ENCODE results near the gene RBM43. TPM values are rescaled to one million over a fixed set of nuclear protein-coding genes. Genes with fewer than 3 reads are reported as not detected.

Gene RBM43
- total RNA-seq, 6 experiments from 2014 or later, result 2.2 to 4.2 (median 3.3) TPM

DNA sequence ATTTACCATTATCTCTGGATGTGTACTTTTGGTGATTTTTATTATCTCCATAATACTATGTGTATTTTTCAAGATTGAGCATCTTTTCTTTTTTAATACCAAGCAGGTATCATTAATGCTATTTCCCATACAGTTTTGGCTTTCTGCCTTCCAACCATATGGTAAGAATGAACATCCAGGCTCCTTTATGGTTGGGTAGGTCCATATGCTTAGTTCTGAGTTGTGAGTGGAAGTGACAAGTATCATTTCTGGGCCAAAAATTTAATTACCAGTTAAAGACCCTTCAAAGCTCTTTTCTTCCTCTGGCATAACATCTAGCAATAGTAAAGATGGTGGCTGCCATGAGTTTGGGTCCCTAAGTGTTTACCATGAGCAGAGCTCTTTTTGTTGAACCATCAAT lies 4.3 kb upstream of the RBM43 start:
- DNase-seq, result no peak
- Histone ChIP-seq H3K4me3 (no peak overlapping the region), H3K27me3 (no peaks in the 10 kb centered on the region), H3K4me1 (peaks cover 0 to 35% (median 8%) of the 10 kb centered on the region in 4 donors), H3K9me3 (no peaks in the 10 kb centered on the region), H3K36me3 (peaks cover 0 to 13% (median 0%) of the 10 kb centered on the region in 4 donors), H3K27ac (no peak overlapping the region)
- intact Hi-C loops (cut with DNase I), result no loop called here
- no peak for ATAC-seq
- TF ChIP-seq POLR2A (IDR thresholded peaks at IDR 0.05), result no peak
- TF ChIP-seq, protein P1, sequence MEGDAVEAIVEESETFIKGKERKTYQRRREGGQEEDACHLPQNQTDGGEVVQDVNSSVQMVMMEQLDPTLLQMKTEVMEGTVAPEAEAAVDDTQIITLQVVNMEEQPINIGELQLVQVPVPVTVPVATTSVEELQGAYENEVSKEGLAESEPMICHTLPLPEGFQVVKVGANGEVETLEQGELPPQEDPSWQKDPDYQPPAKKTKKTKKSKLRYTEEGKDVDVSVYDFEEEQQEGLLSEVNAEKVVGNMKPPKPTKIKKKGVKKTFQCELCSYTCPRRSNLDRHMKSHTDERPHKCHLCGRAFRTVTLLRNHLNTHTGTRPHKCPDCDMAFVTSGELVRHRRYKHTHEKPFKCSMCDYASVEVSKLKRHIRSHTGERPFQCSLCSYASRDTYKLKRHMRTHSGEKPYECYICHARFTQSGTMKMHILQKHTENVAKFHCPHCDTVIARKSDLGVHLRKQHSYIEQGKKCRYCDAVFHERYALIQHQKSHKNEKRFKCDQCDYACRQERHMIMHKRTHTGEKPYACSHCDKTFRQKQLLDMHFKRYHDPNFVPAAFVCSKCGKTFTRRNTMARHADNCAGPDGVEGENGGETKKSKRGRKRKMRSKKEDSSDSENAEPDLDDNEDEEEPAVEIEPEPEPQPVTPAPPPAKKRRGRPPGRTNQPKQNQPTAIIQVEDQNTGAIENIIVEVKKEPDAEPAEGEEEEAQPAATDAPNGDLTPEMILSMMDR (IDR thresholded peaks at IDR 0.05), result no peak

DNA sequence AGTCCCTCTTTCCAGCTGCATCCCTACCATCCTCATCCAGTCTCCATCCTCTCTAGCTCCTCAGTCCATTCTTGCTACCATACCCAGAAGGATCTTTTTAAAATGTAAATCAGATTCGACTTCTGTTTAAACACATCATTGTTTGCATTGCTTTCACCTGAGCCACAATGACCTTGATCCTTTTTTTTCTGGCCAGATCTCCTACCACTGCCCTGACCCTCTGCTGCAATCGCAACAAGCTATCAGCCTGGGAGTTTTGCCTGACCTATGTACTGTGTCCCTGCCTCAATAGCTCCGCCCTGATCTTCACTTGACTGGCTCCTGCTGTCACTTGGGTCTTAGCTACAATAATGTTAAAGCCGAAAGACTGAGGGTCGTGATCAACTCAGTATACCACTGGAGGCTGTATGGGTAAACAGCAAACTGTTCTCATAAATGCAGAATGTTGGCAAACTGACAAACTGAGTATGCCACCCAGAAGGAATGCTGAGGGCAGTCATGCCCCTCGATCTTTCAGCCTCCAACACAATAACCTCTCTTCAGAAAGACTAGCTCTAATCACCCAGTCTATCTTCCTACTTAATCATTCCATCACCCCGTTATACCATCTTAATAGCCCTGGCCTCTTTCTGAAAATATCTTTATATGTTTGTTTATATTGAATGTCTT lies 2.6 kb upstream of the RBM43 start:
- Histone ChIP-seq H3K36me3 (no peaks in the 10 kb centered on the region), H3K4me1 (peaks cover 0 to 37% (median 8%) of the 10 kb centered on the region in 4 donors), H3K4me3 (no peak overlapping the region), H3K27me3 (no peaks in the 10 kb centered on the region), H3K27ac (peak overlapping the region in 2 of 3 donors; percentile 9 to 59), H3K9me3 (no peaks in the 10 kb centered on the region)
- peak; percentile 72 to 82 (median 77) for ATAC-seq
- no peak for TF ChIP-seq POLR2A (IDR thresholded peaks at IDR 0.05)
- TF ChIP-seq, protein P1 (IDR thresholded peaks at IDR 0.05), result no peak
- intact Hi-C loops (cut with DNase I), result no loop called here
- peak; percentile 45 to 86 (median 77) for DNase-seq
- 40% methylated on average over 6 of the region's 7 CpGs for WGBS (ENCODE audit: insufficient coverage, low coverage, low lambda C conversion rate, missing lambda C conversion rate)

DNA sequence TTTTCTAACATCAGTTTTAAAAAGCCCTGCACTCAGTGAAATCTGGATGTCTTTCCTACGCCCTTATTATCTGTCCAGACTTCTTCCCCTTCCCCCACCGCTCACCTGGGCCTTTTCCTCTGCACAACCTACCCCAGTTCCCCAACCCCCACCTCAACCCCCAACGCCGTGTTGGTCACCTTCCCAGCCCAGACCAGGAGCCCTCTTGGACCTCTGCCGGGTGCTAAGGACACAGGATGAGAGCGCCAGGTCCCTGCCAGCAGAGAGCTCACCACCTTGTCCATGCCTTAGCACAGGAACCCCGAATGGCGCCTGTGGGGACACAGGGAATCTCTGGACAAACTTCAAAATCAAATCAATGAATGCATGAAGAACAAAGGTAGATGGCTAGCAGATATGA lies 966 bp upstream of the RBM43 start:
- ATAC-seq (peak; percentile 9 to 42 (median 14)), DNase-seq (peak; percentile 57 to 77 (median 74))
- Histone ChIP-seq H3K4me1 (peaks cover 0 to 32% (median 8%) of the 10 kb centered on the region in 4 donors), H3K36me3 (no peaks in the 10 kb centered on the region), H3K27me3 (no peaks in the 10 kb centered on the region), H3K9me3 (no peaks in the 10 kb centered on the region), H3K4me3 (no peak overlapping the region), H3K27ac (peak overlapping the region in 1 of 3 donors; percentile 97)
- intact Hi-C loops (cut with DNase I), result no loop called here
- no peak for TF ChIP-seq POLR2A (IDR thresholded peaks at IDR 0.05)
- TF ChIP-seq, protein P1 (IDR thresholded peaks at IDR 0.05), result no peak
- WGBS (ENCODE audit: insufficient coverage, low coverage, low lambda C conversion rate, missing lambda C conversion rate), result 33% methylated on average over 8 of the region's 8 CpGs

DNA sequence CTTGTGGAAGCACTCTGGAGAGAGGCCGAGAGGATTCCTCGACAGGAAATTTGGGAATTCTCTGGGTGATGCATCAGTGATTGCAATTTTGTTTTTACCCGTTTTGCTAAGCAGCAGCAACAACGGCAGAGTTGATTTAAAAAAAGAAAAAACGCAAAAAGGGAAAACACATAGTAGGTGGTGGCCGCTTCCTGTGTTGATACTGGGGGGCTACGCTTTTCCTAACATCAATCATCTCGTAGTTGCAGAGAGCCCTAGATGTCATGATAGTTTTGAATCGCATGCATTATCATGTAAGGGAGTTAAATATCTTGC lies 271 bp upstream of the RBM43 start:
- H3K4me3 ChIP-seq, result peak overlapping the region; percentile 78 to 93 (median 82)

More for the DNA sequence above, 271 bp upstream of the RBM43 start:
- intact Hi-C loops (cut with DNase I), result no loop called here
- ATAC-seq (no peak), DNase-seq (no peak)
- Histone ChIP-seq H3K4me1 (peaks cover 0 to 32% (median 8%) of the 10 kb centered on the region in 4 donors), H3K36me3 (no peaks in the 10 kb centered on the region), H3K27me3 (no peaks in the 10 kb centered on the region), H3K9me3 (no peaks in the 10 kb centered on the region), H3K27ac (peak overlapping the region; percentile 89 to 97 (median 96))
- under 1% methylated on average over 9 of the region's 9 CpGs for WGBS (ENCODE audit: insufficient coverage, low coverage, low lambda C conversion rate, missing lambda C conversion rate)
- TF ChIP-seq, protein P1 (IDR thresholded peaks at IDR 0.05), result no peak
- no peak for TF ChIP-seq POLR2A (IDR thresholded peaks at IDR 0.05)
